ENCODE results near the gene PCBP3. TPM values are rescaled to one million over a fixed set of nuclear protein-coding genes. Genes with fewer than 3 reads are reported as not detected.

PCBP3 gene
- total and polyA plus RNA-seq, 8 donors, result 0.83 to 4.3 (median 1.7) TPM

DNA sequence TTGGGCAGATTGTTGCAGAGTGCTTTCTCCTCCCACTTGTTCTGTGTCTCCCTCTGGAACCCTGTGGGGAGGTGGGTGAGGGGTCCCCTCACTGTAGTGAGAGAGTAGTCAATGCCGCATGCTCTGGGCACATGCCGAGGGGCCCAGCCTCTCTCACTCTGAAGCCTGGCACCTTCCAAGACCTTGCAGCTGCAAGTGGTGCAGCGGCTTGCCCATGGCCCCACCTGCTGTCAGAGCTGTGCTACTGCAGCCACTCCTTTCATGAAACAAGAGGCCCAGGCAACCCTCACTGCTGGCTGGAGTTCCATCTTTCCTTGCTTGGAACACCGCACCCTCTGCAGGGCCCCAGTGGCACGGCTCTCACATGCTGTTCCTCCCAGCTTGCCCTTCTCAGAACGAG, 279.6 kb downstream of the PCBP3 start:
- FAIRE-seq, result no peak
- intact Hi-C loops (cut with DNase I), result no loop called here
- WGBS, 2 donors, result 9% methylated on average over 6 of the region's 6 CpGs

DNA sequence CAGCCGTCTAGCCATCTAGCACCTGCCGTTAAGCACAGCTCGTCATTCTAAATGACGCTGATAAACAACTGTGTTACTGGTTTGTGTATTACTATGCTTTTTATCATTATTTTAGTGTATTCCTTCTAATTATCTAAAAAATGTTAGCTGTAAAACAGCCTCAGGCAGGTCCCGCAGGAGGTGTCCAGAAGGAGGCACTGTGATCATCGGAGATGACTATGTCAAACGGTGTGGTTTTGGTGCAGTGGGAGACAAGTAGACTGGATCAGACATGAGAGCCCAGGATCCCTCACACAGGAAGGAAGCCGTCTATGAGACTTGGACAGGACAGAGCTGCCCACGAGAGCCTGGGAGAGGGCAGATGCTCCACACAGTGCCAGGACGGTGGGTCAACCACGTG, 282.8 kb downstream of the PCBP3 start:
- no peak for DNase-seq
- no peak for ATAC-seq
- Histone ChIP-seq H3K9me3 (no peaks in the 10 kb centered on the region), H3K27me3 (no peaks in the 10 kb centered on the region), H3K36me3 (no peaks in the 10 kb centered on the region), H3K4me1 (no peaks in the 10 kb centered on the region), H3K27ac (no peak overlapping the region), H3K4me3 (no peak overlapping the region)
- TF ChIP-seq, protein P1, sequence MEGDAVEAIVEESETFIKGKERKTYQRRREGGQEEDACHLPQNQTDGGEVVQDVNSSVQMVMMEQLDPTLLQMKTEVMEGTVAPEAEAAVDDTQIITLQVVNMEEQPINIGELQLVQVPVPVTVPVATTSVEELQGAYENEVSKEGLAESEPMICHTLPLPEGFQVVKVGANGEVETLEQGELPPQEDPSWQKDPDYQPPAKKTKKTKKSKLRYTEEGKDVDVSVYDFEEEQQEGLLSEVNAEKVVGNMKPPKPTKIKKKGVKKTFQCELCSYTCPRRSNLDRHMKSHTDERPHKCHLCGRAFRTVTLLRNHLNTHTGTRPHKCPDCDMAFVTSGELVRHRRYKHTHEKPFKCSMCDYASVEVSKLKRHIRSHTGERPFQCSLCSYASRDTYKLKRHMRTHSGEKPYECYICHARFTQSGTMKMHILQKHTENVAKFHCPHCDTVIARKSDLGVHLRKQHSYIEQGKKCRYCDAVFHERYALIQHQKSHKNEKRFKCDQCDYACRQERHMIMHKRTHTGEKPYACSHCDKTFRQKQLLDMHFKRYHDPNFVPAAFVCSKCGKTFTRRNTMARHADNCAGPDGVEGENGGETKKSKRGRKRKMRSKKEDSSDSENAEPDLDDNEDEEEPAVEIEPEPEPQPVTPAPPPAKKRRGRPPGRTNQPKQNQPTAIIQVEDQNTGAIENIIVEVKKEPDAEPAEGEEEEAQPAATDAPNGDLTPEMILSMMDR (IDR thresholded peaks at IDR 0.05), result no peak
- intact Hi-C loops (cut with DNase I), result no loop called here
- 46 to 54% methylated on average over 11 of the region's 11 CpGs for WGBS, 2 donors
- no peak for FAIRE-seq

More for the DNA sequence above, 279.6 kb downstream of the PCBP3 start:
- ATAC-seq (peak; percentile 40 to 92 (median 86)), DNase-seq (peak in 5 of 6 donors; percentile 39 to 87 (median 65))
- H3K4me3 ChIP-seq, result no peak overlapping the region
- TF ChIP-seq, protein P1 (IDR thresholded peaks at IDR 0.05), result peak; percentile 53 to 85 (median 72)
- H3K4me1 ChIP-seq, result no peaks in the 10 kb centered on the region
- H3K27ac ChIP-seq, result no peak overlapping the region
- no peaks in the 10 kb centered on the region for H3K27me3 ChIP-seq
- H3K9me3 ChIP-seq, result no peaks in the 10 kb centered on the region
- H3K36me3 ChIP-seq, result no peaks in the 10 kb centered on the region

DNA sequence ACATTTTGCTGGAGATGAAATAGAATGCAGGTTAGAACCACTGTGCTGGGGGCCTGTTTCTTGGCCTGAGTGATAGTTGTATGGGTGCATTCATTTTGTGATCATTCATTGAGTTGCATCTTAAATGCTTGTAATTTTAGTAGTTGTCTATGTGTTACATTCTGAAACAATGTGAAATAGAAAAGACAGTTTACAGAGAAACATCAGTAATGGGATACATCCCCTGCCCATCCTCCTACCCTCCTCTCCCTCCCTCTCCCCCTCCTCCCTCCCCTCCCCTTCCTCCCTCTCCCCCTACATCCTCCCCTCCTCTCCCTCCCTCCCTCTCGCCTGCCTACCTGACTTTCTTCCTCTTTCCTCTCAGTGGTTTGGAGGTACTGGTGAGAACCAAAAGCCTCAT, 283.5 kb downstream of the PCBP3 start:
- ATAC-seq (no peak), DNase-seq (no peak), FAIRE-seq (no peak)
- intact Hi-C loops (cut with DNase I), result no loop called here
- WGBS, 2 donors, result 20 to 27% methylated on average over 1 of the region's 1 CpG
- H3K27me3 ChIP-seq, result no peaks in the 10 kb centered on the region
- no peak overlapping the region for H3K27ac ChIP-seq
- no peaks in the 10 kb centered on the region for H3K9me3 ChIP-seq
- no peaks in the 10 kb centered on the region for H3K36me3 ChIP-seq
- H3K4me1 ChIP-seq, result no peaks in the 10 kb centered on the region
- H3K4me3 ChIP-seq, result no peak overlapping the region
- TF ChIP-seq, protein P1 (IDR thresholded peaks at IDR 0.05), result no peak

DNA sequence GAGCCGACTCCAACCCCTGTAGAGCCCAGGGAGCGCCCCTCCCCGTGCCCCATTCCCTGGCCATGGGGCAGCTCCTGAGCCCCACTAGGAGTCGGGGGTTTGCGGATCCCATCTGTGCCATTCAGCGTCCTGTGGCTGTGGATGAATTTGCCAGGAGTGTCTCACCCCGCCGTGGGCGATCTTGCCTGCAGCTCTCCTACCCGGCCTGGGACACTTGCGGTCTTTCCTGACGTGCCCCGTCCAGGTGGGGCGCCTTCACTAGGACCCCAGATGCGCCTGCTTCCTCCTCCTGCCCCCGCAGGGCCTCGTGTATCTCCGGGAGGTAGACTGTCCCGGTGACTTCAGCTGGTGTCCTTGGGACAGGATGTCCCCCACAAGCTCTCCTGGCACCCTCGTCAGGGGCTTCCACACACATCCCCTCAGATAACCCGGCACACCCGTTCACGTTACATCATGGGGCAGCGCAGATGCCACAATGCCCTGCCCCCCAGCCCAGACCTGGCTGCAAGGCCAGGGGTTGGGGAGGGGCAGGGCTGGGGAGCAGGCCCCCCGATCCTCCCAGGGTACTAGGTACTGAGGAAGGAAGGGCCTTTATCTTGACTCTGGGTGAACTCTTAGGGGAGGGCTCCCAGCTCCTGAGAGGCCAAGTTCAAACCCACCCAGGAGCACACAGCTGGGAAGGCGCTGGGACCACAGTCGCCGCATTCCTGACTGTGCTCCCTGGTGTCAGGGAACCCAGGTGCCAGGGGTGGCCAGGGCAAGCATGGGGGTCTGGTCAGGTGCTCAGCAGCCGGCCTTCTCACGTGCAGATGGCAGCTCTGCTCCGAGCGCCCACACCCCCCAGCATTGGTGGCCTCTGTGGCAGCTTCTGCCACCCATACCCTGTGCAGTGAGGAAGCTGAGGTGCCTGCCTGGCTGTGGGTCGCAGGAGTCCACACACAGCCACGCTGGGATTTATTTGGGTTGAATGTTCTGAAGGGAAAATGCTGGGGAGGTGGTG, 284.6 kb downstream of the PCBP3 start:
- no peaks in the 10 kb centered on the region for H3K9me3 ChIP-seq
- intact Hi-C loops (cut with DNase I), result no loop called here
- no peak overlapping the region for H3K27ac ChIP-seq
- no peak for FAIRE-seq
- H3K36me3 ChIP-seq, result no peaks in the 10 kb centered on the region
- TF ChIP-seq, protein P1 (IDR thresholded peaks at IDR 0.05), result no peak
- no peaks in the 10 kb centered on the region for H3K27me3 ChIP-seq
- 66 to 73% methylated on average over 32 to 34 of the region's 34 CpGs for WGBS, 2 donors
- no peak overlapping the region for H3K4me3 ChIP-seq
- no peak for ATAC-seq
- peak in 1 of 6 donors; percentile 39 for DNase-seq
- no peaks in the 10 kb centered on the region for H3K4me1 ChIP-seq

- FAIRE-seq (no peak), ATAC-seq (no peak), DNase-seq (peak in 1 of 6 donors; percentile 36)
- Histone ChIP-seq H3K27ac (no peak overlapping the region), H3K4me1 (no peaks in the 10 kb centered on the region), H3K9me3 (no peaks in the 10 kb centered on the region), H3K36me3 (no peaks in the 10 kb centered on the region), H3K27me3 (no peaks in the 10 kb centered on the region), H3K4me3 (no peak overlapping the region)
- 82 to 87% methylated on average over 11 of the region's 11 CpGs for WGBS, 2 donors
- TF ChIP-seq, protein P1 (IDR thresholded peaks at IDR 0.05), result no peak
- intact Hi-C loops (cut with DNase I), result no loop called here
Observed at GRCh38 chr21:45929449-45929848, 285.9 kb downstream of the PCBP3 start.

Measured in pancreas (tissue), 10 donors.